ENCODE measurements around the gene ERC2. TPM values are rescaled to one million over a fixed set of nuclear protein-coding genes. Genes with fewer than 3 reads are reported as not detected.

ERC2 gene
- total and polyA plus RNA-seq, 2 donors (not counting 3 experiments of a cell fraction or from before 2014, with no cell fraction given), result 5.6 to 15.5 TPM

- H3K4me2 ChIP-seq (ENCODE audit: insufficient read depth, low read length), result no peak overlapping the region
- FAIRE-seq (no peak), DNase-seq (ENCODE audit: low read depth, low spot score) (no peak)
- no peaks in the 10 kb centered on the region for H3K27me3 ChIP-seq (ENCODE audit: control insufficient read depth in 2 of 2, insufficient read depth in 2 of 2, low read length in 2 of 2)
- BruUV-seq (replicated peaks), result no TSS peak
- H3K79me2 ChIP-seq (ENCODE audit: control insufficient read depth, insufficient read depth, low read length), result no peaks in the 10 kb centered on the region
- no peaks in the 10 kb centered on the region for H3K9me1 ChIP-seq (replicated peaks; ENCODE audit: control insufficient read depth, extremely low read depth, insufficient read depth, low read length)
- TF ChIP-seq MAX (IDR thresholded peaks at IDR 0.05; ENCODE audit: insufficient read depth, insufficient read length) (no peak), GATA2 (IDR thresholded peaks at IDR 0.05; ENCODE audit: insufficient read depth, insufficient read length, low read depth, low read length) (no peak), POLR2AphosphoS5 (IDR thresholded peaks at IDR 0.05; ENCODE audit: insufficient read depth, low read depth, low read length) (no peak), EZH2 (IDR thresholded peaks at IDR 0.05; ENCODE audit: borderline replicate concordance, low read depth, low read length, severe bottlenecking) (no peak), POLR2A (IDR thresholded peaks at IDR 0.05; ENCODE audit: low read depth, low read length) (no peak), CTCF (IDR thresholded peaks at IDR 0.05; ENCODE audit: extremely low read depth in 1 of 2, insufficient read depth in 1 of 2, low read depth in 1 of 2, low read length in 2 of 2) (no peak), FOS (IDR thresholded peaks at IDR 0.05; ENCODE audit: borderline replicate concordance, insufficient read depth, low read length) (no peak), MYC (IDR thresholded peaks at IDR 0.05; ENCODE audit: low read depth, low read length) (no peak), JUN (IDR thresholded peaks at IDR 0.05; ENCODE audit: borderline replicate concordance, insufficient read depth, insufficient read length, low read depth) (no peak)
- H3K9me3 ChIP-seq (replicated peaks; ENCODE audit: control insufficient read depth, insufficient read depth, low read length), result no peaks in the 10 kb centered on the region
- no peak overlapping the region for H2AFZ ChIP-seq (ENCODE audit: low read depth, low read length)
- H3K4me1 ChIP-seq (ENCODE audit: control insufficient read depth, extremely low read depth, insufficient read depth, low read length), result no peaks in the 10 kb centered on the region
- H4K20me1 ChIP-seq (replicated peaks; ENCODE audit: control insufficient read depth, extremely low read depth, insufficient read depth, low read length), result no peaks in the 10 kb centered on the region
- H3K4me3 ChIP-seq (replicated peaks in 1 of 3; ENCODE audit: insufficient read depth in 1 of 3, low read depth in 1 of 3, low read length in 3 of 3), result no peak overlapping the region
- intact Hi-C loops (cut with micrococcal nuclease), result no loop called here
- POLR2A ChIA-PET, result no interaction called here
- H3K36me3 ChIP-seq (ENCODE audit: control insufficient read depth in 2 of 2, extremely low read depth in 1 of 2, insufficient read depth in 2 of 2, low read length in 2 of 2), result no peaks in the 10 kb centered on the region
- CTCF ChIA-PET, result no interaction called here
- no peak overlapping the region for H3K27ac ChIP-seq (ENCODE audit: insufficient read depth, low read depth, low read length)
- no peak overlapping the region for H3K9ac ChIP-seq (replicated peaks; ENCODE audit: extremely low read depth, insufficient read depth, low read length)
- dilution Hi-C loops (cut with MboI; ENCODE audit: extremely low pct_ligation_motif_present, low sequenced_read_pairs), result no loop called here
Observed at GRCh38 chr3:56397798-56398197, 70.5 kb downstream of the ERC2 start.
